Body of pancreas (tissue), 4 donors: Measurements from ENCODE around the gene RNF31. TPM values are rescaled to one million over a fixed set of nuclear protein-coding genes. Genes with fewer than 3 reads are reported as not detected.

ENCODE experiments used
- ATAC-seq: fragments of 150-250 bp; one replicate; pipeline ENCODE4 v1.9.1; 2016
- DNase-seq, 4 donors: peaks; one replicate each; pipeline ENCODE4 v3.0.0-alpha.2; 2019
- H3K27ac ChIP-seq, 4 donors: fragments of 200-600 bp; sonication (generic); 1 replicate in 3 of 4; 2 replicates in 1 of 4; pipeline versions ENCODE4 v1.5.1 to v1.6.1; 2016 to 2019; ENCODE audit warnings: mild to moderate bottlenecking in 1 of 4, mixed read lengths in 1 of 4, moderate library complexity in 1 of 4
- H3K27me3 ChIP-seq, 2 donors: fragments of 200-600 bp; sonication (generic); one replicate each; pipeline ENCODE4 v1.6.0; 2016; ENCODE audit warnings: mild to moderate bottlenecking in 1 of 2
- H3K36me3 ChIP-seq, 2 donors: fragments of 200-600 bp; sonication (generic); replicated peaks in 1 of 2; 2 replicates each; pipeline ENCODE4 v1.5.1; 2016; ENCODE audit warnings: low read depth in 2 of 2; ENCODE audit not compliant: insufficient read depth in 1 of 2
- H3K4me1 ChIP-seq: fragments of 200-600 bp; sonication (generic); one replicate; pipeline ENCODE4 v1.6.0; 2016
- H3K4me3 ChIP-seq, 2 donors: fragments of 200-600 bp; sonication (generic); 1 replicate in 1 of 2; 2 replicates in 1 of 2; pipeline ENCODE4 v1.5.1; 2016 to 2019
- H3K9me3 ChIP-seq, 3 donors: fragments of 200-600 bp; sonication (generic); 1 replicate in 2 of 3; 2 replicates in 1 of 3; pipeline ENCODE4 v1.5.1; 2016
- POLR2A ChIP-seq, 3 donors: fragments of 450-650 bp; IDR thresholded peaks; one replicate each; pipeline ENCODE4 v1.6.1; 2016; ENCODE audit warnings: antibody characterized with exemption in 3 of 3, mild to moderate bottlenecking in 2 of 3
- WGBS, 2 donors: methylation state at CpG; one replicate each; pipeline ENCODE4 v1.1.5; 2017; 5-methylcytosine and 5-hydroxymethylcytosine counted together
- intact Hi-C: fragments of 100-400 bp; cut with DNase I; formaldehyde crosslinking; loops from one replicate; pipeline ENCODE4 v1.15.1; 2023
- total RNA-seq, 2 donors: library from RNA; depleted of rRNA; stranded (reverse); fragments of >200 nt; gene quantifications; one replicate each; pipeline ENCODE4 v1.1.0, GENCODE V29; 2016
- TF ChIP-seq, protein P1 (sequence below), 7 experiments: fragments of 450-650 bp in 4 of 7; fragments of 200-600 bp in 3 of 7; sonication (generic) in 3 of 7; IDR thresholded peaks; one replicate each; pipeline ENCODE4 v1.5.1; 2016 to 2019; ENCODE audit warnings: antibody characterized with exemption in 7 of 7

Gene RNF31
- total RNA-seq, 2 donors from 2014 or later = 38.1 to 83.1 TPM

DNA sequence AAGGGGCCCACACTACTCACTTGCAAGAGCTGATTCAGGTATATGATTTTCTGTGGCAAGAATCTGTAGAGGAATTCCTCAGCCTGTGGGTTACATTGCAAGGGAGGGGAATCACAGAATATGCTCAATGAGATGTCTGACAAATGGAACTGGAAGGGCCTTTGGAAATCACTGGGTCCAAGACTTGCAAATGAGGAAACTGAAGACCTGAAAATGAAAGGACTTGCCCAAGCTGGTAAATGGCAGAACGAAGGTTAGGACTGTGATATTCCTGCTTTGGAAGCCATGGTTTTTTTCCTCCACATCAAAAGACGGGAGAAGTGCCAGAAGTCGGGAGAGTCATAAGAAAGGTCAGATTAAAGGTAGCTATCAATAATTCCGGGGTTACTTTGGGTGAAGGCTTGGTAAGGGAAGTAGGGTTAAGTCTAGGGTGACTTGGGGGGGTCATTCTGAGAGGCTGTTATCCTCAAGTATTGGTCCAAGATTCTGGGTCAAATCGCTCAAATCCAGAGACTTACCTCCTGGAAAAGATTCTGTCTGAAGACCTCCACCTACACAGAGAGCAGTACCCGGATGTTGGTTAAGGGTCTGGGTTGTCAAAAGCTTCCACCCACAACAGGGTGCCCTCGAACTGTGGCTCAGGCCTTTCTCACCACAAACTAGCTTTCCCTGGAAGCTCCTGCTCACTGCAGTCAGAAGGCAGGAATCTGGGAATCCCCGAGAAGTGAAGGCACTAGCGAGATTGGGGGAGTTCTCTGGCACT is 1.4 kb upstream of the RNF31 start:
- 1 to 2% methylated on average over 8 to 9 of the region's 9 CpGs for WGBS, 2 donors

GRCh38 chr14:24146453-24146977 is 783 bp upstream of the RNF31 start, which contains the start of gene PSME2:
PSME2 (minus strand) TSS chr14:24146610; CDS start chr14:24146581, 29 bp downstream.
- H3K36me3 ChIP-seq = peaks cover 0 to 13% of the 10 kb centered on the region in 2 donors
- DNase-seq (peak; percentile 94 to 98 (median 97)), ATAC-seq (peak; percentile 76)
- H3K4me1 ChIP-seq = peaks cover 45% of the 10 kb centered on the region
- intact Hi-C loops = no loop called here
- no peaks in the 10 kb centered on the region for H3K27me3 ChIP-seq
- peak within 1 kb of the TSS; percentile 78 to 93 (median 84) for H3K27ac ChIP-seq
- H3K4me3 ChIP-seq = peak within 1 kb of the TSS; percentile 87 to 96
- peak in 2 of 3 donors; percentile 10 to 30 for TF ChIP-seq POLR2A (IDR thresholded peaks at IDR 0.05)
- TF ChIP-seq, protein P1, sequence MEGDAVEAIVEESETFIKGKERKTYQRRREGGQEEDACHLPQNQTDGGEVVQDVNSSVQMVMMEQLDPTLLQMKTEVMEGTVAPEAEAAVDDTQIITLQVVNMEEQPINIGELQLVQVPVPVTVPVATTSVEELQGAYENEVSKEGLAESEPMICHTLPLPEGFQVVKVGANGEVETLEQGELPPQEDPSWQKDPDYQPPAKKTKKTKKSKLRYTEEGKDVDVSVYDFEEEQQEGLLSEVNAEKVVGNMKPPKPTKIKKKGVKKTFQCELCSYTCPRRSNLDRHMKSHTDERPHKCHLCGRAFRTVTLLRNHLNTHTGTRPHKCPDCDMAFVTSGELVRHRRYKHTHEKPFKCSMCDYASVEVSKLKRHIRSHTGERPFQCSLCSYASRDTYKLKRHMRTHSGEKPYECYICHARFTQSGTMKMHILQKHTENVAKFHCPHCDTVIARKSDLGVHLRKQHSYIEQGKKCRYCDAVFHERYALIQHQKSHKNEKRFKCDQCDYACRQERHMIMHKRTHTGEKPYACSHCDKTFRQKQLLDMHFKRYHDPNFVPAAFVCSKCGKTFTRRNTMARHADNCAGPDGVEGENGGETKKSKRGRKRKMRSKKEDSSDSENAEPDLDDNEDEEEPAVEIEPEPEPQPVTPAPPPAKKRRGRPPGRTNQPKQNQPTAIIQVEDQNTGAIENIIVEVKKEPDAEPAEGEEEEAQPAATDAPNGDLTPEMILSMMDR (IDR thresholded peaks at IDR 0.05) = peak in 3 of 7 experiments; percentile 4 to 26 (median 16)
- WGBS, 2 donors = 0% methylated on average over 20 to 25 of the region's 25 CpGs
- no peaks in the 10 kb centered on the region for H3K9me3 ChIP-seq

More for the DNA sequence above, 1.4 kb upstream of the RNF31 start:
- no peak for TF ChIP-seq POLR2A (IDR thresholded peaks at IDR 0.05)
- TF ChIP-seq, protein P1 (IDR thresholded peaks at IDR 0.05) = no peak
- Histone ChIP-seq H3K9me3 (no peaks in the 10 kb centered on the region), H3K4me3 (peak overlapping the region; percentile 87 to 96), H3K27ac (peak overlapping the region; percentile 78 to 93 (median 84)), H3K27me3 (no peaks in the 10 kb centered on the region), H3K36me3 (peaks cover 0 to 8% of the 10 kb centered on the region in 2 donors), H3K4me1 (peaks cover 45% of the 10 kb centered on the region)
- DNase-seq (no peak), ATAC-seq (no peak)
- intact Hi-C loops = no loop called here

- DNase-seq = no peak
- 4 to 9% methylated on average over 13 to 27 of the region's 29 CpGs for WGBS, 2 donors
- H3K36me3 ChIP-seq = peaks cover 0 to 16% of the 10 kb centered on the region in 2 donors
- TF ChIP-seq, protein P1 (IDR thresholded peaks at IDR 0.05) = no peak
- no peak for TF ChIP-seq POLR2A (IDR thresholded peaks at IDR 0.05)
- H3K27ac ChIP-seq = peak overlapping the region; percentile 76 to 87 (median 80)
- H3K4me1 ChIP-seq = peaks cover 36% of the 10 kb centered on the region
- H3K4me3 ChIP-seq = peak overlapping the region; percentile 87 to 96
- no peaks in the 10 kb centered on the region for H3K9me3 ChIP-seq
- no peaks in the 10 kb centered on the region for H3K27me3 ChIP-seq
- intact Hi-C loops = no loop called here
- no peak for ATAC-seq
Measured at GRCh38 chr14:24147761-24148428, 597 bp downstream of the RNF31 start.

DNA sequence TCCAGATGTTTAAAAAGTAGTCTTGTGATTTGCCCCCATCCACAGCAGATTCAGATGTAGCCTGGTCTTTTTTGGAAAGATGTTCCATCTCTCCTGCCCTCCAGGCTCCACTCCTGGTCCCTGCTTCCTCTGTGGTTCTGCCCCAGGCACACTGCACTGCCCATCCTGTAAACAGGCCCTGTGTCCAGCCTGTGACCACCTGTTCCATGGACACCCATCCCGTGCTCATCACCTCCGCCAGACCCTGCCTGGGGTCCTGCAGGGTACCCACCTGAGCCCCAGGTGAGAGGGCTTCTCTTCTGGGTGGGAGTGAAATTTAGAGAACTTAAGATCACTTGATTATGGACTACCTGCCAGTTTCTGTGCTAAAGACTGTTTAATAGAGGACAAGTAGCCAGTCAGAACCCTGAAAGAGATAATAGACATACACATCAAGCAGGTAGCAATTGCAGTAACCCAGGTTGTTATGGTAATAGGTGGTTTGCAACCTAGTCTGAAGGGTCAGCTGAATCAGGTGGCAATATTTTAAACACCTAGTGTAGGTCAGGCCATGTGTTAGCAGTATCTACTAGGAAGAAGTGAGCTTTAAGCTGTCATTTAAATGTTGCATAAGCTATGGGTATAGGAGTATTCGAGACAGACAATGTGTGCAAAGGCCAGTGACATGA is 2.1 kb downstream of the RNF31 start:
- H3K27me3 ChIP-seq = no peaks in the 10 kb centered on the region
- ATAC-seq = no peak
- no peak overlapping the region for H3K27ac ChIP-seq
- H3K36me3 ChIP-seq = peaks cover 0 to 16% of the 10 kb centered on the region in 2 donors
- WGBS, 2 donors = 93 to 94% methylated on average over 3 of the region's 3 CpGs
- DNase-seq = no peak
- no peaks in the 10 kb centered on the region for H3K9me3 ChIP-seq
- peaks cover 36% of the 10 kb centered on the region for H3K4me1 ChIP-seq
- H3K4me3 ChIP-seq = no peak overlapping the region
- intact Hi-C loops = no loop called here
- no peak for TF ChIP-seq POLR2A (IDR thresholded peaks at IDR 0.05)
- TF ChIP-seq, protein P1 (IDR thresholded peaks at IDR 0.05) = no peak
